CD8-positive, alpha-beta memory T cell (primary cell): ENCODE data around the gene ZNRF1. TPM values are rescaled to one million over a fixed set of nuclear protein-coding genes. Genes with fewer than 3 reads are reported as not detected.
"Not testable (repeated sequence)": the region's sequence is repeated elsewhere in the genome, so short reads cannot be mapped to it uniquely, and the experiment has no call there.

Source experiments
- CTCF ChIA-PET: fragments of 350-600 bp; sonication (Branson Sonifier 250); formaldehyde crosslinking; loops from one replicate; lab custom pipeline; 2021; ENCODE audit warnings: antibody characterized with exemption; lab: Charles Lee
- POLR2A ChIA-PET: fragments of 350-600 bp; sonication (Branson Sonifier 250); formaldehyde crosslinking; loops from one replicate; lab custom pipeline; 2021; ENCODE audit warnings: antibody characterized with exemption; lab: Charles Lee
- DNase-seq, 5 donors: peaks; one replicate each; pipeline versions ENCODE4 v3.0.0 to v3.0.0-alpha.2; 2020 to 2022; ENCODE audit warnings: mixed read lengths in 1 of 5
- H3K27ac ChIP-seq: one replicate; pipeline ENCODE4 v1.7.0; 2013; ENCODE audit warnings: low read depth, mild to moderate bottlenecking, low read length, moderate library complexity
- H3K27me3 ChIP-seq: 2 replicates; pipeline ENCODE4 v1.7.0; 2013; ENCODE audit warnings: low read length, mild to moderate bottlenecking; ENCODE audit not compliant: insufficient read depth, poor library complexity, severe bottlenecking
- H3K36me3 ChIP-seq: 2 replicates; pipeline ENCODE4 v1.7.0; 2013; ENCODE audit warnings: mild to moderate bottlenecking, low read length, moderate library complexity; ENCODE audit not compliant: insufficient read depth
- H3K4me1 ChIP-seq: 2 replicates; pipeline ENCODE4 v1.7.0; 2013; ENCODE audit warnings: mild to moderate bottlenecking, low read length, moderate library complexity; ENCODE audit not compliant: insufficient read depth
- H3K4me3 ChIP-seq: 2 replicates; pipeline ENCODE4 v1.7.0; 2013; ENCODE audit warnings: mild to moderate bottlenecking, low read length
- H3K9me3 ChIP-seq: 2 replicates; pipeline ENCODE4 v1.7.0; 2013; ENCODE audit warnings: mild to moderate bottlenecking, low read length
- H3K27ac Mint-ChIP-seq, 8 donors: one replicate each; pipeline ENCODE4 v1.8.0; 2020 to 2021; ENCODE audit warnings: mixed read lengths in 8 of 8, mild to moderate bottlenecking in 6 of 8, inconsistent platforms in 3 of 8, moderate library complexity in 3 of 8
- H3K27me3 Mint-ChIP-seq, 2 donors: one replicate each; pipeline ENCODE4 v1.8.0; 2020 to 2021; ENCODE audit warnings: mixed read lengths in 2 of 2, mild to moderate bottlenecking in 1 of 2, moderate library complexity in 1 of 2
- H3K36me3 Mint-ChIP-seq, 3 donors: one replicate each; pipeline ENCODE4 v1.8.0; 2020 to 2021; ENCODE audit warnings: mixed read lengths in 3 of 3, inconsistent platforms in 1 of 3, mild to moderate bottlenecking in 1 of 3
- H3K4me1 Mint-ChIP-seq, 3 donors: one replicate each; pipeline ENCODE4 v1.8.0; 2020 to 2021; ENCODE audit warnings: mixed read lengths in 3 of 3, inconsistent platforms in 1 of 3, mild to moderate bottlenecking in 1 of 3
- H3K4me3 Mint-ChIP-seq, 7 donors: one replicate each; pipeline ENCODE4 v1.8.0; 2020 to 2021; ENCODE audit warnings: mixed read lengths in 7 of 7, mild to moderate bottlenecking in 6 of 7, moderate library complexity in 4 of 7, inconsistent platforms in 2 of 7
- H3K9me3 Mint-ChIP-seq, 5 donors: one replicate each; pipeline ENCODE4 v1.8.0; 2020 to 2022; ENCODE audit warnings: mixed read lengths in 5 of 5, mild to moderate bottlenecking in 3 of 5, moderate library complexity in 2 of 5, inconsistent platforms in 1 of 5
- polyA plus RNA-seq: library from polyadenylated mRNA; unstranded; fragments of 300-500 nt; fragmentation: Illumina TruSeq; gene quantifications from one replicate; pipeline ENCODE4 v1.2.3, GENCODE V29; 2021
- total RNA-seq, 2 experiments: library from RNA; stranded (reverse); gene quantifications; one replicate each; pipeline ENCODE4 v1.2.3, GENCODE V29; 2021

Gene ZNRF1
- total and polyA plus RNA-seq, 3 experiments from 2014 or later = 2.2 to 14.1 (median 10.8) TPM

DNA sequence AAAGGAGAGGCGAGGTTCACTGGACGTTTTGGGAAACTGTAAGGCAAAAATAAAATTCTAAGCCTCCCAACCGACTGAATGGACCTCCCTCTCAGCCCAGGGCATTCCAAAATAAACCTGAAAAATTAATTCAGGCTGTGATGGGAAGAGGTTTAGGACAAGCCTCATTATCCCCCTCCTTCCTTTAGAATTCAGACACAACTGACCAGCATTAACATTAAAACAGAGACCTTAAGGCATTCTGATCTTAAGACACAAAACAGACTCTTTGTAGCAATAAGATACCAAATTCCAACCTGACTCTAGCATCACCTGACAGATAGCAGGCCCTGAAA, 118.1 kb downstream of the ZNRF1 start:
- Histone ChIP-seq H3K4me3 (no peak overlapping the region), H3K4me1 (no peaks in the 10 kb centered on the region), H3K9me3 (peaks cover 4% of the 10 kb centered on the region), H3K36me3 (no peaks in the 10 kb centered on the region), H3K27me3 (no peaks in the 10 kb centered on the region), H3K27ac (no peak overlapping the region)
- peaks cover 0 to 1% (median 0%) of the 10 kb centered on the region in 3 donors for H3K4me1 Mint-ChIP-seq
- peaks cover 4 to 10% (median 6%) of the 10 kb centered on the region in 5 donors for H3K9me3 Mint-ChIP-seq
- H3K27ac Mint-ChIP-seq = no peak overlapping the region
- H3K27me3 Mint-ChIP-seq = peaks cover 1 to 9% of the 10 kb centered on the region in 2 donors
- no peak for DNase-seq
- POLR2A ChIA-PET = no interaction called here
- H3K36me3 Mint-ChIP-seq = no peaks in the 10 kb centered on the region
- no peak overlapping the region for H3K4me3 Mint-ChIP-seq
- CTCF ChIA-PET = interaction anchor here (0.6 to 1.1 kb wide), 2 partner anchors 39 to 119 kb away, joined by 3 read pairs; no protein-coding TSS in a partner anchor

DNA sequence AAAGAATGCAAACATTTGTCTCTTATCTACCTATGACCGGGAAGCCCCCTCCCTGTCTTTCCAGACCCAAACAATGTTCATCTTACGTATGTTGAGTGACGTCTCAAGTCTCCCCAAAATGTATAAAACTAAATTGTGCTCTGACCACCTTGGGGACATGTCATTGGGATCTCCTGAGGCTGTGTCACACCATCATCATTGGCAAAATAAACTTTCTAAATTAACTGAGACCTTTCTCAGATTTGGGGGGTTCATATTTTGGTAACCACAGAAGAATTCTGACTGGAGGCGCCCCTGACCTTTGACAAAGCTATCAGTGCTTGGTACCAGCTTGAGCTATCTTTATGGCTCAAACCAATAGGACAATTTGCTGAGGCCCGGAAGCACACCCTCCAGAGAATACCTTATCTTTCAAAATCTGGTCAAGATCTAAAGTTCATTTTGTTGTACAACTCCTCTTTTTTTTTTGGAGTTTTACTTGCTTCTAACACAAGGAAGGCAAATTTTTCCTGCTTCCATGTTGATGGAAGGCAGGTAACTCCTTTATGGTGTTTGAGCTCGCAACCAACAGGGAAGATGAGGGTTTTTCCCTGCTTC, 120.2 kb downstream of the ZNRF1 start:
- Mint-ChIP-seq H3K27ac (no peak overlapping the region), H3K4me3 (no peak overlapping the region), H3K27me3 (peaks cover 0 to 1% of the 10 kb centered on the region in 2 donors), H3K9me3 (peaks cover 9 to 15% (median 11%) of the 10 kb centered on the region in 5 donors), H3K4me1 (no peaks in the 10 kb centered on the region), H3K36me3 (no peaks in the 10 kb centered on the region)
- no peak overlapping the region for H3K27ac ChIP-seq
- DNase-seq = no peak
- H3K36me3 ChIP-seq = no peaks in the 10 kb centered on the region
- H3K4me1 ChIP-seq = no peaks in the 10 kb centered on the region
- no peak overlapping the region for H3K4me3 ChIP-seq
- H3K27me3 ChIP-seq = no peaks in the 10 kb centered on the region
- ChIA-PET POLR2A (interaction anchor here (0.7 kb wide), 1 partner anchor 81 kb away, joined by 3 read pairs; no protein-coding TSS in a partner anchor), CTCF (interaction anchor here (1.8 kb wide), 1 partner anchor 120 kb away, joined by 6 read pairs; the partner anchor contains the start of gene ZNRF1)
- peaks cover 7% of the 10 kb centered on the region for H3K9me3 ChIP-seq

DNA sequence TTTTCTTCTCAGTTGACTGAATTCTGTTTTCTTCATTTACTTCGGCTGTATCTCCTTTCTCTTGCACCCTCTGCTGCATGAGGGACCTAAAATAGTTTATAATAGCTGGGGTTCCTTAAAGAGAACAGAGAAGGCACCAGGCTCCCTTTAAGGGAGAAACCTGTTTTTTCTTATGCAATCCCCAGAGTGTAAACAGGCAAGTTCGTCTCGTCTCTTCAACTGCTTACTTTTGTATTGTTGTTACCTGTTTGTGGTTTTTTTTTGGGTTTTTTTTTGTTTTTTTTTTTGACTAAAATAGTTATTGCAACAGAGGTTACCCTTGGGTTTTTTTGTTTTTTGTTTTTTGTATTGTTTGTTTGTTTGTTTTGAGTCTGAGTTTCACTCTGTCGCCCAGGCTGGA, 121.4 kb downstream of the ZNRF1 start:
- H3K9me3 ChIP-seq = peaks cover 7% of the 10 kb centered on the region
- no peaks in the 10 kb centered on the region for H3K4me1 Mint-ChIP-seq
- ChIA-PET CTCF (interaction anchor here (0.9 kb wide), 1 partner anchor 9 kb away, joined by 3 read pairs; no protein-coding TSS in a partner anchor), POLR2A (no interaction called here)
- no peak overlapping the region for H3K4me3 Mint-ChIP-seq
- no peaks in the 10 kb centered on the region for H3K4me1 ChIP-seq
- no peaks in the 10 kb centered on the region for H3K36me3 Mint-ChIP-seq
- no peak overlapping the region for H3K4me3 ChIP-seq
- no peaks in the 10 kb centered on the region for H3K27me3 ChIP-seq
- peaks cover 1 to 2% of the 10 kb centered on the region in 2 donors for H3K27me3 Mint-ChIP-seq
- no peak for DNase-seq
- H3K27ac Mint-ChIP-seq = no peak overlapping the region
- H3K9me3 Mint-ChIP-seq = peaks cover 9 to 15% (median 11%) of the 10 kb centered on the region in 5 donors
- no peaks in the 10 kb centered on the region for H3K36me3 ChIP-seq
- no peak overlapping the region for H3K27ac ChIP-seq

DNA sequence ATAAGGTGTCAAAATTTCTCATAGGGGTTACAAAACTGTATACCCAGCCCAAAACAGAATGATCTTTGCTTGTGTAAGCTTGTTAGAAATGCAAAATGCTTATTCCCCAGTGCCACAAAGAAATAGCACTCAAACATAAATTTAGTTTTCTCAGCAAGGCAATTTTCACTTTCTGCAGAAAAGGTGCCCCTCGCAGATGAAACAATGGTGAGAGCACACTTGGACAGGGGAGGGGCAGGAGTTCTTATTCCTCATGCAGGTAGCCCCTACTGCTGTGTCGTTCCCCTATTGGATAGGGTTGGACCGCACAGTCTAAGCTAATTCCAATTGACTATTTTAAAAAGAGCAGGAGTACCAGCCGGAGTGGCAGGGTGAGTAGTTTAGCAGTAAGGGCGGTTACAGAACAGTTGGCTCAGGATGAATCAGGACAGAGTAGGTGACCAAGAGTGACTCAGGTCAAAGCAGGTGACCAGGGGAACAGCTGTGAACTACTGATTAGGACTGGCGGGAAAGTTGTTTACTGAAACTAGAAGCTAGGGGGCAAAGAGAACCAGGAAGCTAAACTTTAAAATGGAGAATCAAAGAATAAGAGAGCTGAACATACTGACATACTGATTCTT, 123.2 kb downstream of the ZNRF1 start:
- H3K27me3 Mint-ChIP-seq = peaks cover 1 to 3% of the 10 kb centered on the region in 2 donors
- ChIA-PET CTCF (interaction anchor here (1.9 to 2.9 kb wide), 2 partner anchors 10 to 11 kb away, joined by 5 to 7 read pairs; no protein-coding TSS in a partner anchor), POLR2A (no interaction called here)
- DNase-seq = no peak
- peaks cover 9 to 18% (median 14%) of the 10 kb centered on the region in 5 donors for H3K9me3 Mint-ChIP-seq
- H3K36me3 Mint-ChIP-seq = no peaks in the 10 kb centered on the region
- no peaks in the 10 kb centered on the region for H3K4me1 Mint-ChIP-seq
- Histone ChIP-seq H3K9me3 (peaks cover 7% of the 10 kb centered on the region), H3K27ac (no peak overlapping the region), H3K36me3 (no peaks in the 10 kb centered on the region), H3K4me3 (no peak overlapping the region), H3K27me3 (no peaks in the 10 kb centered on the region), H3K4me1 (no peaks in the 10 kb centered on the region)
- no peak overlapping the region for H3K27ac Mint-ChIP-seq
- H3K4me3 Mint-ChIP-seq = no peak overlapping the region

DNA sequence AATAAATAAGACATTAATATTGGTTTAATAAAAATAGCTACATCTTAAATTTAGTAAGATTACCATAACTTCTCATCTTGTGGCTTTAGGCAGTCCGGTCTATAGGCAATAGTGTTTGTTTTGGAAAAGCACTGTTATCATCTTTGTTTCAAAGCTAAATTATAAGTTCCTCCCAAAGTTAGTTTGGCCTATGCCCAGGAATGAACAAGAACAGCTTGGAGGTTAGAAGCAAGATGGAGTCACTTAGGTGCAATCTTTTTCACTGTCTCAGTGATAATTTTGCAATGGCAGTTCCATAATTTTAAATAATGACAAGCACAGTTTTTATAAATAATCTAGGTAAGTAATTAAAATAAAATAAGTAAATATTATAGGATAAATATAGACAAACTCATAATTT, 123.8 kb downstream of the ZNRF1 start:
- Mint-ChIP-seq H3K4me1 (no peaks in the 10 kb centered on the region), H3K27ac (no peak overlapping the region), H3K27me3 (peaks cover 1 to 3% of the 10 kb centered on the region in 2 donors), H3K4me3 (no peak overlapping the region), H3K36me3 (no peaks in the 10 kb centered on the region), H3K9me3 (peaks cover 9 to 20% (median 17%) of the 10 kb centered on the region in 5 donors)
- CTCF ChIA-PET = interaction anchor here (1.9 to 2.9 kb wide), 2 partner anchors 10 to 12 kb away, joined by 5 to 7 read pairs; no protein-coding TSS in a partner anchor
- Histone ChIP-seq H3K4me1 (no peaks in the 10 kb centered on the region), H3K27ac (no peak overlapping the region), H3K9me3 (peaks cover 7% of the 10 kb centered on the region), H3K36me3 (no peaks in the 10 kb centered on the region), H3K4me3 (no peak overlapping the region), H3K27me3 (no peaks in the 10 kb centered on the region)
- no peak for DNase-seq
- POLR2A ChIA-PET = no interaction called here

- Mint-ChIP-seq H3K36me3 (no peaks in the 10 kb centered on the region), H3K4me1 (peaks cover 6 to 13% (median 8%) of the 10 kb centered on the region in 3 donors), H3K9me3 (peaks cover 0 to 10% (median 7%) of the 10 kb centered on the region in 5 donors), H3K4me3 (no peak overlapping the region), H3K27me3 (peaks cover 3 to 15% of the 10 kb centered on the region in 2 donors), H3K27ac (no peak overlapping the region)
- Histone ChIP-seq H3K4me3 (no peak overlapping the region), H3K27ac (no peak overlapping the region), H3K9me3 (no peaks in the 10 kb centered on the region), H3K27me3 (no peaks in the 10 kb centered on the region), H3K36me3 (no peaks in the 10 kb centered on the region), H3K4me1 (no peaks in the 10 kb centered on the region)
- CTCF ChIA-PET = no interaction called here
- POLR2A ChIA-PET = no interaction called here
- no peak for DNase-seq
These were observed 129.0 kb downstream of the ZNRF1 start for GRCh38 chr16:75127713-75128415.

DNA sequence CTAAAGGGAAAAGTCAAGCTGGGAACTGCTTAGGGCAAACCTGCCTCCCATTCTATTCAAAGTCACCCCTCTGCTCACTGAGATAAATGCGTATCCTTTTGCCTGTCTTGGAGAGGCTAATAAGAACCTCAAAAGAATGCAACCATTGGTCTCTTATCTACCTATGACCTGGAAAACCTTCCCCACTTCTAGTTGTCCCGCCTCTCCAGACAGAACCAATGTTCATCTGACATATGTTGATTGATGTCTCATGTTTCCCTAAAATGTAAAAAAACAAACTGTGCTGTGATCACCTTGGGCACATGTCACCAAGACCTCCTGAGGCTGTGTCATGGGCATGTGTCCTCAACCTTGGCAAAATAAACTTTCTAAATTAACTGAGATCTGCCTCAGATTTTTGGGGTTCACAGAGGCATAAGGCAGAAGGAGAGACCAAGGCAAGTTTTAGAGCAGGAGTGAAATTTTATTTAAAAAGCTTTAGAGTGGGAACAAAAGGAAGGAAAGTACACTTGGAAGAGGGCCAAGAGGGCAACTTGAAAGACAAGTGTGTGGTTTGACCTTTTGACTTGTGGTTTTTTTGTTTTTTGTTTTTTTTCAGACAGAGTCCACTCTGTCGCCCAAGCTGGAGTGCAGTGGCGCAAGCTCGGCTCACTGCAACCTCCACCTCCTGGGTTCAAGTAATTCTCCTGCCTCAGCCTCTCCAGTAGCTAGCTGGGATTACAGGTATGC, 130.8 kb downstream of the ZNRF1 start:
- CTCF ChIA-PET = interaction anchor here (2.3 kb wide), 1 partner anchor 18 kb away, joined by 7 read pairs; no protein-coding TSS in a partner anchor
- H3K27ac ChIP-seq, H3K27me3 ChIP-seq, H3K27ac Mint-ChIP-seq, DNase-seq, H3K4me3 Mint-ChIP-seq, H3K9me3 ChIP-seq, H3K4me1 ChIP-seq, H3K36me3 ChIP-seq, H3K4me3 ChIP-seq, POLR2A ChIA-PET, H3K36me3 Mint-ChIP-seq: not testable (repeated sequence)
- H3K27me3 Mint-ChIP-seq = peaks cover 5 to 19% of the 10 kb centered on the region in 2 donors
- H3K4me1 Mint-ChIP-seq = peaks cover 6 to 13% (median 8%) of the 10 kb centered on the region in 3 donors
- H3K9me3 Mint-ChIP-seq = peaks cover 0 to 10% (median 7%) of the 10 kb centered on the region in 5 donors
